HL-60 (cell line): ENCODE measurements around the gene HERC2.
"Not testable (repeated sequence)": the region's sequence is repeated elsewhere in the genome, so short reads cannot be mapped to it uniquely, and the experiment has no call there.

ENCODE experiments used
- GABPA ChIP-seq: IDR thresholded peaks from 2 replicates; pipeline ENCODE4 v1.6.1; 2012; ENCODE audit warnings: low read depth
- POLR2AphosphoS5 ChIP-seq: IDR thresholded peaks from 2 replicates; pipeline ENCODE4 v1.6.1; 2012; ENCODE audit warnings: low read depth
- TF ChIP-seq, protein P1 (sequence below): IDR thresholded peaks from 2 replicates; pipeline ENCODE4 v1.6.1; 2012; ENCODE audit warnings: low read depth; ENCODE audit not compliant: insufficient replicate concordance
- TF ChIP-seq, protein P2 (sequence below): IDR thresholded peaks from one replicate; pipeline ENCODE4 v1.5.1; 2011; ENCODE audit warnings: low read length, control low read depth, inconsistent platforms; ENCODE audit not compliant: insufficient read depth

DNA sequence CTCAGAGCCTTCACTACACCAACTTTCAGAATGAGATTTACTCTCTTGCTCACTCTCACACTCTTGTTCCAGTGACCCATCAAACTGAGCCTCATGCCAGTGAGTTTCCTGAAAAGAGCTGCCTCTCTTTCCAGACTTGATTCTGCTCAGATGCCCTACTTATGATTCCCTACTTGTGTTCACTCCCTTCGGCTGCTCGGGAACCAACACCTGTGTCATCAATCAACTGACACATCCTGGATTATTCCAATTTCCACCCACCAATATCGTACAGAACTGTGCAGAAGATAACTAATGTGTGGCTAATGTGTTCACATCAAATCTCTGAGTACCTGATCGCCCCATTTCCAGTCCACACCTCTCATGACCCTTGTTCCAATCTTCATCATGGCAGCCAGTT, 100.3 kb downstream of the HERC2 start:
- TF ChIP-seq, protein P1, sequence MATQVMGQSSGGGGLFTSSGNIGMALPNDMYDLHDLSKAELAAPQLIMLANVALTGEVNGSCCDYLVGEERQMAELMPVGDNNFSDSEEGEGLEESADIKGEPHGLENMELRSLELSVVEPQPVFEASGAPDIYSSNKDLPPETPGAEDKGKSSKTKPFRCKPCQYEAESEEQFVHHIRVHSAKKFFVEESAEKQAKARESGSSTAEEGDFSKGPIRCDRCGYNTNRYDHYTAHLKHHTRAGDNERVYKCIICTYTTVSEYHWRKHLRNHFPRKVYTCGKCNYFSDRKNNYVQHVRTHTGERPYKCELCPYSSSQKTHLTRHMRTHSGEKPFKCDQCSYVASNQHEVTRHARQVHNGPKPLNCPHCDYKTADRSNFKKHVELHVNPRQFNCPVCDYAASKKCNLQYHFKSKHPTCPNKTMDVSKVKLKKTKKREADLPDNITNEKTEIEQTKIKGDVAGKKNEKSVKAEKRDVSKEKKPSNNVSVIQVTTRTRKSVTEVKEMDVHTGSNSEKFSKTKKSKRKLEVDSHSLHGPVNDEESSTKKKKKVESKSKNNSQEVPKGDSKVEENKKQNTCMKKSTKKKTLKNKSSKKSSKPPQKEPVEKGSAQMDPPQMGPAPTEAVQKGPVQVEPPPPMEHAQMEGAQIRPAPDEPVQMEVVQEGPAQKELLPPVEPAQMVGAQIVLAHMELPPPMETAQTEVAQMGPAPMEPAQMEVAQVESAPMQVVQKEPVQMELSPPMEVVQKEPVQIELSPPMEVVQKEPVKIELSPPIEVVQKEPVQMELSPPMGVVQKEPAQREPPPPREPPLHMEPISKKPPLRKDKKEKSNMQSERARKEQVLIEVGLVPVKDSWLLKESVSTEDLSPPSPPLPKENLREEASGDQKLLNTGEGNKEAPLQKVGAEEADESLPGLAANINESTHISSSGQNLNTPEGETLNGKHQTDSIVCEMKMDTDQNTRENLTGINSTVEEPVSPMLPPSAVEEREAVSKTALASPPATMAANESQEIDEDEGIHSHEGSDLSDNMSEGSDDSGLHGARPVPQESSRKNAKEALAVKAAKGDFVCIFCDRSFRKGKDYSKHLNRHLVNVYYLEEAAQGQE: not testable (repeated sequence)
- TF ChIP-seq, protein P2, sequence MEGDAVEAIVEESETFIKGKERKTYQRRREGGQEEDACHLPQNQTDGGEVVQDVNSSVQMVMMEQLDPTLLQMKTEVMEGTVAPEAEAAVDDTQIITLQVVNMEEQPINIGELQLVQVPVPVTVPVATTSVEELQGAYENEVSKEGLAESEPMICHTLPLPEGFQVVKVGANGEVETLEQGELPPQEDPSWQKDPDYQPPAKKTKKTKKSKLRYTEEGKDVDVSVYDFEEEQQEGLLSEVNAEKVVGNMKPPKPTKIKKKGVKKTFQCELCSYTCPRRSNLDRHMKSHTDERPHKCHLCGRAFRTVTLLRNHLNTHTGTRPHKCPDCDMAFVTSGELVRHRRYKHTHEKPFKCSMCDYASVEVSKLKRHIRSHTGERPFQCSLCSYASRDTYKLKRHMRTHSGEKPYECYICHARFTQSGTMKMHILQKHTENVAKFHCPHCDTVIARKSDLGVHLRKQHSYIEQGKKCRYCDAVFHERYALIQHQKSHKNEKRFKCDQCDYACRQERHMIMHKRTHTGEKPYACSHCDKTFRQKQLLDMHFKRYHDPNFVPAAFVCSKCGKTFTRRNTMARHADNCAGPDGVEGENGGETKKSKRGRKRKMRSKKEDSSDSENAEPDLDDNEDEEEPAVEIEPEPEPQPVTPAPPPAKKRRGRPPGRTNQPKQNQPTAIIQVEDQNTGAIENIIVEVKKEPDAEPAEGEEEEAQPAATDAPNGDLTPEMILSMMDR: not testable (repeated sequence)
- not testable (repeated sequence) for TF ChIP-seq POLR2AphosphoS5, GABPA
